ENCODE data around the gene RNF186. TPM values are rescaled to one million over a fixed set of nuclear protein-coding genes. Genes with fewer than 3 reads are reported as not detected.
"Not testable (repeated sequence)": the region's sequence is repeated elsewhere in the genome, so short reads cannot be mapped to it uniquely, and the experiment has no call there.

Gene RNF186
- total and polyA plus RNA-seq, 12 donors = not detected

GRCh38 chr1:19854866-19855265 lies 39.8 kb upstream of the RNF186 start:
- peaks cover 0 to 28% (median 11%) of the 10 kb centered on the region in 7 donors for H3K27me3 ChIP-seq
- ATAC-seq (no peak), DNase-seq (no peak)
- H3K9me3 ChIP-seq = no peaks in the 10 kb centered on the region
- H3K36me3 ChIP-seq = no peaks in the 10 kb centered on the region
- H3K4me1 ChIP-seq = no peaks in the 10 kb centered on the region
- intact Hi-C loops (cut with DNase I) = no loop called here
- TF ChIP-seq, protein P1, sequence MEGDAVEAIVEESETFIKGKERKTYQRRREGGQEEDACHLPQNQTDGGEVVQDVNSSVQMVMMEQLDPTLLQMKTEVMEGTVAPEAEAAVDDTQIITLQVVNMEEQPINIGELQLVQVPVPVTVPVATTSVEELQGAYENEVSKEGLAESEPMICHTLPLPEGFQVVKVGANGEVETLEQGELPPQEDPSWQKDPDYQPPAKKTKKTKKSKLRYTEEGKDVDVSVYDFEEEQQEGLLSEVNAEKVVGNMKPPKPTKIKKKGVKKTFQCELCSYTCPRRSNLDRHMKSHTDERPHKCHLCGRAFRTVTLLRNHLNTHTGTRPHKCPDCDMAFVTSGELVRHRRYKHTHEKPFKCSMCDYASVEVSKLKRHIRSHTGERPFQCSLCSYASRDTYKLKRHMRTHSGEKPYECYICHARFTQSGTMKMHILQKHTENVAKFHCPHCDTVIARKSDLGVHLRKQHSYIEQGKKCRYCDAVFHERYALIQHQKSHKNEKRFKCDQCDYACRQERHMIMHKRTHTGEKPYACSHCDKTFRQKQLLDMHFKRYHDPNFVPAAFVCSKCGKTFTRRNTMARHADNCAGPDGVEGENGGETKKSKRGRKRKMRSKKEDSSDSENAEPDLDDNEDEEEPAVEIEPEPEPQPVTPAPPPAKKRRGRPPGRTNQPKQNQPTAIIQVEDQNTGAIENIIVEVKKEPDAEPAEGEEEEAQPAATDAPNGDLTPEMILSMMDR (IDR thresholded peaks at IDR 0.05) = no peak
- H3K4me3 ChIP-seq = no peak overlapping the region
- H3K27ac ChIP-seq = no peak overlapping the region

DNA sequence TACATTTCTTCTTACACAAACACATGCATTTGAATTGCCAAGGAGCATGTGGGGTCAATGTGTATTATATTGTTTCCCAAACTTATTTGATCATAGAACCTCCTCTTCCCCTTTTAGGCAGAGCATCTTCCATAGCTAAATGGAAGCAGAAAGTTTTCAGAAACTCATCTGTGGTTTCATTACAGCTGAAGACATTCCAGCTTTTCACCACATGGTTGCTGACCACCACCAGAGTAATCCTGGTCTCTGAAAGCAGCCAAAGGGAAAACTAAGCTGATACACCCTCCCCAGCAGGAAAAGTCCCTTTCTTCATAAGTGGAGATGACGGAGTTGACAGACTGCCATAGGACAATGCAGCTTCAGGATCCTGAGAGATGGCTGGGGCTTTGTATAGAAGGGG lies 37.0 kb upstream of the RNF186 start:
- TF ChIP-seq, protein P1 (IDR thresholded peaks at IDR 0.05) = no peak
- intact Hi-C loops (cut with DNase I) = no loop called here
- Histone ChIP-seq H3K27ac (no peak overlapping the region), H3K4me3 (no peak overlapping the region), H3K4me1 (no peaks in the 10 kb centered on the region), H3K27me3 (peaks cover 0 to 26% (median 3%) of the 10 kb centered on the region in 7 donors), H3K9me3 (no peaks in the 10 kb centered on the region), H3K36me3 (no peaks in the 10 kb centered on the region)
- WGBS, 2 donors = 58 to 67% methylated on average over 1 of the region's 1 CpG
- no peak for DNase-seq
- no peak for ATAC-seq

GRCh38 chr1:19850214-19850613 lies 35.1 kb upstream of the RNF186 start:
- no peak for ATAC-seq
- Histone ChIP-seq H3K27ac (no peak overlapping the region), H3K36me3 (no peaks in the 10 kb centered on the region), H3K9me3 (no peaks in the 10 kb centered on the region), H3K27me3 (peaks cover 0 to 43% (median 15%) of the 10 kb centered on the region in 7 donors), H3K4me3 (no peak overlapping the region), H3K4me1 (no peaks in the 10 kb centered on the region)
- DNase-seq = no peak
- 46 to 59% methylated on average over 7 of the region's 7 CpGs for WGBS, 2 donors
- TF ChIP-seq, protein P1 (IDR thresholded peaks at IDR 0.05) = no peak
- intact Hi-C loops (cut with DNase I) = no loop called here

DNA sequence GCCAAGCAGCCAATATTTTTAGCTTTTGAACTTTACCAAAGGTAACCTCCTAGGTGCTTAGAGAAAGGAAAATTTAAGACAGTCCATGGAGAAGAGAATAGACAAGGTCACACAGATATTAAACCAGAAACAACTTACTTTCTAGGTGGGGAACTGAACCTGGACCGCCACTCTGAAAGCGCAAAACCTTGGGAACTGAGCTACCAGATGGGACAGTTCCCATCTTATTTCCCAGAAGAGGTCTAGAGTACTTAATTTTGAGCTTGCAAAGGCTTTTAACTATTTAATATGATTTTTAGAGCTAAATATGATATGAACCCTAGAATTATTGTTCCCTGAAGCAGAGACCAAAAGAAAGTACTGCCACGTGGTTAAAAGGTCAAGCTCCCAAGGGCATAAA lies 34.2 kb upstream of the RNF186 start:
- H3K36me3 ChIP-seq; ATAC-seq; H3K27ac ChIP-seq; H3K4me1 ChIP-seq; H3K9me3 ChIP-seq; H3K4me3 ChIP-seq; DNase-seq; intact Hi-C loops (cut with DNase I): not testable (repeated sequence)
- H3K27me3 ChIP-seq = peaks cover 0 to 39% (median 19%) of the 10 kb centered on the region in 7 donors
- 68 to 80% methylated on average over 3 of the region's 3 CpGs for whole genome bisulfite sequencing, 2 donors

GRCh38 chr1:19847334-19847733 lies 32.3 kb upstream of the RNF186 start:
- H3K27ac ChIP-seq; DNase-seq; H3K4me1 ChIP-seq; H3K9me3 ChIP-seq; H3K36me3 ChIP-seq; intact Hi-C loops (cut with DNase I); ATAC-seq; H3K4me3 ChIP-seq: not testable (repeated sequence)
- 81 to 88% methylated on average over 9 of the region's 9 CpGs for WGBS, 2 donors
- H3K27me3 ChIP-seq = peaks cover 0 to 35% (median 23%) of the 10 kb centered on the region in 7 donors

All from heart right ventricle (tissue), 16 donors.